Prostate gland (tissue), 2 donors: Measurements from ENCODE around the gene OR52B6.

Experiments
- CTCF ChIP-seq, 4 experiments: fragments of 200-600 bp in 2 of 4; fragments of 450-650 bp in 2 of 4; sonication (generic) in 2 of 4; IDR thresholded peaks; 1 replicate in 3 of 4; 2 replicates in 1 of 4; pipeline ENCODE4 v1.5.1; 2016 to 2019; ENCODE audit warnings: antibody characterized with exemption in 4 of 4, mild to moderate bottlenecking in 2 of 4, moderate library complexity in 2 of 4
- POLR2A ChIP-seq: fragments of 450-650 bp; IDR thresholded peaks from one replicate; pipeline ENCODE4 v1.6.1; 2016; ENCODE audit warnings: antibody characterized with exemption, mild to moderate bottlenecking
- POLR2AphosphoS5 ChIP-seq: sonication (generic); formaldehyde crosslinking; IDR thresholded peaks from one replicate; pipeline ENCODE4 v1.6.1; 2017; ENCODE audit warnings: antibody characterized with exemption

GRCh38 chr11:5618807-5619206, 38.1 kb downstream of the OR52B6 start:
- TF ChIP-seq POLR2A (no peak), CTCF (IDR thresholded peaks at IDR 0.05) (no peak), POLR2AphosphoS5 (no peak)
